ENCODE measurements around the gene PRR5. TPM values are rescaled to one million over a fixed set of nuclear protein-coding genes. Genes with fewer than 3 reads are reported as not detected.
"Not testable (repeated sequence)": the region's sequence is repeated elsewhere in the genome, so short reads cannot be mapped to it uniquely, and the experiment has no call there.

PRR5 gene
- total and polyA plus RNA-seq, 4 experiments from 2014 or later = 45.1 to 74.0 (median 46.2) TPM

GRCh38 chr22:44737406-44738346 is 35.7 kb downstream of the PRR5 start:
- intact Hi-C loops (cut with micrococcal nuclease) = no loop called here
- Mint-ChIP-seq H3K27ac (no peak overlapping the region), H3K9me3 (no peaks in the 10 kb centered on the region)

GRCh38 chr22:44738347-44738715 is 36.3 kb downstream of the PRR5 start:
- POLR2A ChIA-PET (ENCODE audit: partially characterized antibody) = no interaction called here
- no peaks in the 10 kb centered on the region for H3K27me3 ChIP-seq (ENCODE audit: insufficient read depth, low read length)
- no peak overlapping the region for H3K27ac Mint-ChIP-seq
- no peaks in the 10 kb centered on the region for H3K9me3 Mint-ChIP-seq
- no peak overlapping the region for H3K4me3 ChIP-seq (ENCODE audit: low read length in 2 of 2)
- peaks cover 0 to 5% (median 2%) of the 10 kb centered on the region in 4 donors for H3K4me1 Mint-ChIP-seq
- DNase-seq = no peak
- no peak overlapping the region for H3K4me3 Mint-ChIP-seq
- H3K36me3 Mint-ChIP-seq = peaks cover 0 to 2% of the 10 kb centered on the region in 2 donors
- CTCF ChIA-PET (ENCODE audit: partially characterized antibody) = interaction anchor here (0.7 kb wide), 1 partner anchor 41 kb away, joined by 3 read pairs; no protein-coding TSS in a partner anchor
- H3K27ac ChIP-seq (ENCODE audit: low read depth, low read length) = no peak overlapping the region
- H3K4me1 ChIP-seq (ENCODE audit: insufficient read depth, low read length) = no peaks in the 10 kb centered on the region
- intact Hi-C loops (cut with micrococcal nuclease) = no loop called here
- H3K27me3 Mint-ChIP-seq = no peaks in the 10 kb centered on the region
- H3K9me3 ChIP-seq (ENCODE audit: control insufficient read depth in 1 of 2, low read length in 2 of 2) = no peaks in the 10 kb centered on the region
- H3K36me3 ChIP-seq (ENCODE audit: insufficient read depth, low read length) = no peaks in the 10 kb centered on the region

More at GRCh38 chr22:44737406-44738346, 35.7 kb downstream of the PRR5 start:
- no peak overlapping the region for H3K4me3 ChIP-seq (ENCODE audit: low read length in 2 of 2)
- ChIA-PET POLR2A (ENCODE audit: partially characterized antibody) (no interaction called here), CTCF (ENCODE audit: partially characterized antibody) (interaction anchor here (8.1 kb wide), 1 partner anchor 41 kb away, joined by 91 read pairs; no protein-coding TSS in a partner anchor)
- H3K27me3 ChIP-seq (ENCODE audit: insufficient read depth, low read length) = no peaks in the 10 kb centered on the region
- no peak for DNase-seq
- Mint-ChIP-seq H3K4me1 (peaks cover 0 to 5% (median 2%) of the 10 kb centered on the region in 4 donors), H3K36me3 (peaks cover under 1 to 4% of the 10 kb centered on the region in 2 donors), H3K27me3 (no peaks in the 10 kb centered on the region), H3K4me3 (no peak overlapping the region)
- H3K27ac ChIP-seq (ENCODE audit: low read depth, low read length) = no peak overlapping the region
- no peaks in the 10 kb centered on the region for H3K36me3 ChIP-seq (ENCODE audit: insufficient read depth, low read length)
- no peaks in the 10 kb centered on the region for H3K9me3 ChIP-seq (ENCODE audit: control insufficient read depth in 1 of 2, low read length in 2 of 2)
- no peaks in the 10 kb centered on the region for H3K4me1 ChIP-seq (ENCODE audit: insufficient read depth, low read length)

GRCh38 chr22:44739024-44739423 is 37.0 kb downstream of the PRR5 start:
- Mint-ChIP-seq H3K36me3 (peaks cover 0 to 2% of the 10 kb centered on the region in 2 donors), H3K27ac (no peak overlapping the region), H3K4me3 (no peak overlapping the region), H3K27me3 (no peaks in the 10 kb centered on the region), H3K4me1 (peaks cover 0 to 5% (median 2%) of the 10 kb centered on the region in 4 donors), H3K9me3 (no peaks in the 10 kb centered on the region)
- ChIA-PET CTCF (ENCODE audit: partially characterized antibody) (interaction anchor here (0.7 kb wide), 1 partner anchor 41 kb away, joined by 3 read pairs; no protein-coding TSS in a partner anchor), POLR2A (ENCODE audit: partially characterized antibody) (no interaction called here)
- no peak overlapping the region for H3K4me3 ChIP-seq (ENCODE audit: low read length in 2 of 2)
- no peaks in the 10 kb centered on the region for H3K9me3 ChIP-seq (ENCODE audit: control insufficient read depth in 1 of 2, low read length in 2 of 2)
- no peaks in the 10 kb centered on the region for H3K27me3 ChIP-seq (ENCODE audit: insufficient read depth, low read length)
- H3K4me1 ChIP-seq (ENCODE audit: insufficient read depth, low read length) = no peaks in the 10 kb centered on the region
- no peaks in the 10 kb centered on the region for H3K36me3 ChIP-seq (ENCODE audit: insufficient read depth, low read length)
- no peak for DNase-seq
- intact Hi-C loops (cut with micrococcal nuclease) = no loop called here
- H3K27ac ChIP-seq (ENCODE audit: low read depth, low read length) = no peak overlapping the region

GRCh38 chr22:44739666-44740065 is 37.7 kb downstream of the PRR5 start:
- H3K9me3 ChIP-seq (ENCODE audit: control insufficient read depth in 1 of 2, low read length in 2 of 2); H3K36me3 Mint-ChIP-seq; H3K27ac ChIP-seq (ENCODE audit: low read depth, low read length); H3K4me1 ChIP-seq (ENCODE audit: insufficient read depth, low read length); H3K4me3 ChIP-seq (ENCODE audit: low read length in 2 of 2); CTCF ChIA-PET (ENCODE audit: partially characterized antibody); H3K4me3 Mint-ChIP-seq; H3K27me3 ChIP-seq (ENCODE audit: insufficient read depth, low read length); H3K4me1 Mint-ChIP-seq; DNase-seq; H3K36me3 ChIP-seq (ENCODE audit: insufficient read depth, low read length); H3K27ac Mint-ChIP-seq; H3K27me3 Mint-ChIP-seq; H3K9me3 Mint-ChIP-seq; intact Hi-C loops (cut with micrococcal nuclease): not testable (repeated sequence)
- POLR2A ChIA-PET (ENCODE audit: partially characterized antibody) = interaction anchor here (1.3 kb wide), 1 partner anchor 27 kb away, joined by 3 read pairs; no protein-coding TSS in a partner anchor

GRCh38 chr22:44740307-44740706 is 38.3 kb downstream of the PRR5 start:
- Histone ChIP-seq H3K4me1 (ENCODE audit: insufficient read depth, low read length) (no peaks in the 10 kb centered on the region), H3K27ac (ENCODE audit: low read depth, low read length) (no peak overlapping the region), H3K27me3 (ENCODE audit: insufficient read depth, low read length) (no peaks in the 10 kb centered on the region), H3K36me3 (ENCODE audit: insufficient read depth, low read length) (no peaks in the 10 kb centered on the region), H3K4me3 (ENCODE audit: low read length in 2 of 2) (no peak overlapping the region), H3K9me3 (ENCODE audit: control insufficient read depth in 1 of 2, low read length in 2 of 2) (no peaks in the 10 kb centered on the region)
- ChIA-PET CTCF (ENCODE audit: partially characterized antibody) (no interaction called here), POLR2A (ENCODE audit: partially characterized antibody) (interaction anchor here (1.3 kb wide), 1 partner anchor 28 kb away, joined by 3 read pairs; no protein-coding TSS in a partner anchor)
- intact Hi-C loops (cut with micrococcal nuclease) = no loop called here
- H3K36me3 Mint-ChIP-seq = peaks cover 0 to 2% of the 10 kb centered on the region in 2 donors
- no peak for DNase-seq
- H3K4me1 Mint-ChIP-seq = peaks cover 0 to 5% (median 2%) of the 10 kb centered on the region in 4 donors
- H3K9me3 Mint-ChIP-seq = no peaks in the 10 kb centered on the region
- H3K4me3 Mint-ChIP-seq = no peak overlapping the region
- no peaks in the 10 kb centered on the region for H3K27me3 Mint-ChIP-seq
- H3K27ac Mint-ChIP-seq = no peak overlapping the region

- Mint-ChIP-seq H3K27ac (no peak overlapping the region), H3K9me3 (no peaks in the 10 kb centered on the region), H3K36me3 (no peaks in the 10 kb centered on the region), H3K27me3 (peaks cover 5% of the 10 kb centered on the region in 2 donors), H3K4me1 (no peaks in the 10 kb centered on the region), H3K4me3 (no peak overlapping the region)
- no peaks in the 10 kb centered on the region for H3K27me3 ChIP-seq (ENCODE audit: insufficient read depth, low read length)
- no peak for DNase-seq
- CTCF ChIA-PET (ENCODE audit: partially characterized antibody) = interaction anchor here (1.2 kb wide), 1 partner anchor 57 kb away, joined by 3 read pairs; no protein-coding TSS in a partner anchor
- intact Hi-C loops (cut with micrococcal nuclease) = no loop called here
- no peak overlapping the region for H3K4me3 ChIP-seq (ENCODE audit: low read length in 2 of 2)
- no peak overlapping the region for H3K27ac ChIP-seq (ENCODE audit: low read depth, low read length)
- H3K4me1 ChIP-seq (ENCODE audit: insufficient read depth, low read length) = no peaks in the 10 kb centered on the region
- H3K9me3 ChIP-seq (ENCODE audit: control insufficient read depth in 1 of 2, low read length in 2 of 2) = no peaks in the 10 kb centered on the region
- POLR2A ChIA-PET (ENCODE audit: partially characterized antibody) = no interaction called here
- no peaks in the 10 kb centered on the region for H3K36me3 ChIP-seq (ENCODE audit: insufficient read depth, low read length)
These were observed 39.9 kb downstream of the PRR5 start for GRCh38 chr22:44741929-44742328.

- H3K27ac Mint-ChIP-seq = no peak overlapping the region
- H3K36me3 ChIP-seq (ENCODE audit: insufficient read depth, low read length) = no peaks in the 10 kb centered on the region
- H3K4me3 ChIP-seq (ENCODE audit: low read length in 2 of 2) = no peak overlapping the region
- H3K4me1 Mint-ChIP-seq = no peaks in the 10 kb centered on the region
- no peaks in the 10 kb centered on the region for H3K36me3 Mint-ChIP-seq
- no peaks in the 10 kb centered on the region for H3K9me3 Mint-ChIP-seq
- peaks cover 8% of the 10 kb centered on the region in 2 donors for H3K27me3 Mint-ChIP-seq
- H3K27me3 ChIP-seq (ENCODE audit: insufficient read depth, low read length) = no peaks in the 10 kb centered on the region
- POLR2A ChIA-PET (ENCODE audit: partially characterized antibody) = no interaction called here
- DNase-seq = no peak
- H3K4me3 Mint-ChIP-seq = no peak overlapping the region
- no peak overlapping the region for H3K27ac ChIP-seq (ENCODE audit: low read depth, low read length)
- CTCF ChIA-PET (ENCODE audit: partially characterized antibody) = no interaction called here
- H3K4me1 ChIP-seq (ENCODE audit: insufficient read depth, low read length) = no peaks in the 10 kb centered on the region
- intact Hi-C loops (cut with micrococcal nuclease) = no loop called here
- H3K9me3 ChIP-seq (ENCODE audit: control insufficient read depth in 1 of 2, low read length in 2 of 2) = no peaks in the 10 kb centered on the region
These were observed 41.2 kb downstream of the PRR5 start for GRCh38 chr22:44743247-44743646.

All from CD4-positive, alpha-beta memory T cell (primary cell).